Measurements from ENCODE around the gene DEK.
"Not testable (repeated sequence)": the region's sequence is repeated elsewhere in the genome, so short reads cannot be mapped to it uniquely, and the experiment has no call there.

- not testable (repeated sequence) for TF ChIP-seq ZNF274 (IDR thresholded peaks at IDR 0.05; ENCODE audit: low read depth, low read length); SUZ12 (IDR thresholded peaks at IDR 0.05; ENCODE audit: extremely low read depth, insufficient read depth, insufficient read length); YY1 (IDR thresholded peaks at IDR 0.05; ENCODE audit: insufficient read depth, insufficient read length)
Observed at GRCh38 chr6:18208778-18209177, 55.6 kb downstream of the DEK start.

All from NT2/D1 (cell line).